HG02885 (cell line): Measurements from ENCODE around the gene NKD2.
"Not testable (repeated sequence)": the region's sequence is repeated elsewhere in the genome, so short reads cannot be mapped to it uniquely, and the experiment has no call there.

Source experiments
- ATAC-seq: cut with Tn5 transposase; IDR thresholded peaks from one replicate; pipeline ENCODE4 v1.9.1; 2021; ENCODE audit warnings: mild to moderate bottlenecking; ENCODE audit not compliant: unreplicated experiment, poor library complexity

NKD2 gene

GRCh38 chr5:1008451-1009358 lies at the start of gene NKD2:
Gene NKD2, plus strand, starts transcription at chr5:1008802. Its CDS starts 256 bp downstream, at chr5:1009058.
- no peak for ATAC-seq

GRCh38 chr5:959581-960531 lies 48.7 kb upstream of the NKD2 start:
- ATAC-seq = no peak

- no peak for ATAC-seq
These were observed 48.1 kb upstream of the NKD2 start for GRCh38 chr5:960551-960950.

- ATAC-seq = no peak
These were observed 47.4 kb upstream of the NKD2 start for GRCh38 chr5:961002-961710.

- no peak for ATAC-seq
These were observed 46.8 kb upstream of the NKD2 start for GRCh38 chr5:961711-962240.

- ATAC-seq = no peak
These were observed 46.2 kb upstream of the NKD2 start for GRCh38 chr5:962386-962785.

GRCh38 chr5:962801-963200 lies 45.8 kb upstream of the NKD2 start:
- ATAC-seq = no peak

GRCh38 chr5:963310-963672 lies 45.3 kb upstream of the NKD2 start:
- peak; percentile 28 for ATAC-seq

GRCh38 chr5:963673-964531 lies 44.7 kb upstream of the NKD2 start:
- peak; percentile 77 for ATAC-seq

GRCh38 chr5:964821-965220 lies 43.8 kb upstream of the NKD2 start:
- no peak for ATAC-seq

GRCh38 chr5:965604-966344 lies 42.8 kb upstream of the NKD2 start:
- ATAC-seq = no peak

- no peak for ATAC-seq
These were observed 42.3 kb upstream of the NKD2 start for GRCh38 chr5:966345-966710.

GRCh38 chr5:966941-967340 lies 41.7 kb upstream of the NKD2 start:
- ATAC-seq = no peak

- ATAC-seq = no peak
These were observed 39.7 kb upstream of the NKD2 start for GRCh38 chr5:968881-969280.

GRCh38 chr5:969408-969839 lies 39.2 kb upstream of the NKD2 start:
- no peak for ATAC-seq

GRCh38 chr5:972575-972974 lies 36.0 kb upstream of the NKD2 start:
- not testable (repeated sequence) for ATAC-seq

GRCh38 chr5:976849-977751 lies 31.5 kb upstream of the NKD2 start:
- no peak for ATAC-seq

- ATAC-seq = no peak
These were observed 30.5 kb upstream of the NKD2 start for GRCh38 chr5:978054-978453.
